Muscle of arm (tissue), 12 donors: ENCODE data around the gene RNF180. TPM values are rescaled to one million over a fixed set of nuclear protein-coding genes. Genes with fewer than 3 reads are reported as not detected.
"Not testable (repeated sequence)": the region's sequence is repeated elsewhere in the genome, so short reads cannot be mapped to it uniquely, and the experiment has no call there.

Experiments used
- DNase-seq: peaks from one replicate; pipeline ENCODE4 v3.0.0-alpha.2; 2013
- polyA plus RNA-seq, 12 donors: library from polyadenylated mRNA; unstranded; fragments of 120-200 nt; gene quantifications; one replicate each; pipeline ENCODE4 v1.2.1, GENCODE V29; 2013; ENCODE audit not compliant: insufficient read length in 12 of 12

RNF180 gene
- polyA plus RNA-seq, 12 donors: 0.91 to 3.7 (median 1.8) TPM; not detected in 1

- DNase-seq: no peak
These were observed 107.6 kb downstream of the RNF180 start for GRCh38 chr5:64273276-64273675.

- DNase-seq: no peak
These were observed 119.8 kb downstream of the RNF180 start for GRCh38 chr5:64285188-64286130.

- no peak for DNase-seq
These were observed 120.7 kb downstream of the RNF180 start for GRCh38 chr5:64286381-64286780.

- DNase-seq: not testable (repeated sequence)
These were observed 122.9 kb downstream of the RNF180 start for GRCh38 chr5:64288496-64288895.

GRCh38 chr5:64292611-64293215, 127.1 kb downstream of the RNF180 start:
- DNase-seq: no peak

GRCh38 chr5:64295101-64295500, 129.5 kb downstream of the RNF180 start:
- DNase-seq: no peak

GRCh38 chr5:64298586-64298985, 132.9 kb downstream of the RNF180 start:
- DNase-seq: no peak

GRCh38 chr5:64299805-64300204, 134.2 kb downstream of the RNF180 start:
- DNase-seq: no peak

GRCh38 chr5:64301566-64301965, 135.9 kb downstream of the RNF180 start:
- no peak for DNase-seq

- DNase-seq: no peak
These were observed 142.5 kb downstream of the RNF180 start for GRCh38 chr5:64308135-64308534.

GRCh38 chr5:64312491-64312890, 146.8 kb downstream of the RNF180 start:
- no peak for DNase-seq

- DNase-seq: no peak
These were observed 150.1 kb downstream of the RNF180 start for GRCh38 chr5:64315778-64316177.

- DNase-seq: no peak
These were observed 152.5 kb downstream of the RNF180 start for GRCh38 chr5:64318175-64318574.

- DNase-seq: no peak
These were observed 157.9 kb downstream of the RNF180 start for GRCh38 chr5:64323591-64323990.

GRCh38 chr5:64330728-64331231, 165.1 kb downstream of the RNF180 start:
- peak; percentile 38 for DNase-seq

- peak; percentile 24 for DNase-seq
These were observed 166.1 kb downstream of the RNF180 start for GRCh38 chr5:64331597-64332277.

- no peak for DNase-seq
These were observed 168.2 kb downstream of the RNF180 start for GRCh38 chr5:64333886-64334285.

GRCh38 chr5:64339769-64340168, 174.1 kb downstream of the RNF180 start:
- no peak for DNase-seq

- no peak for DNase-seq
These were observed 174.7 kb downstream of the RNF180 start for GRCh38 chr5:64340293-64340692.

- no peak for DNase-seq
These were observed 175.7 kb downstream of the RNF180 start for GRCh38 chr5:64341340-64341739.

GRCh38 chr5:64344501-64344900, 178.9 kb downstream of the RNF180 start:
- no peak for DNase-seq

- no peak for DNase-seq
These were observed 181.7 kb downstream of the RNF180 start for GRCh38 chr5:64347309-64347708.
